T-helper 2 cell (primary cell): ENCODE results near the gene PARD3.

Source experiments
- DNase-seq, 5 experiments: peaks; one replicate each; pipeline versions ENCODE4 v3.0.0 to v3.0.0-alpha.2; 2012 to 2022

The PARD3 gene

GRCh38 chr10:34681933-34682332, 133.2 kb downstream of the PARD3 start:
- no peak for DNase-seq

GRCh38 chr10:34679177-34679576, 135.9 kb downstream of the PARD3 start:
- DNase-seq: no peak

DNA sequence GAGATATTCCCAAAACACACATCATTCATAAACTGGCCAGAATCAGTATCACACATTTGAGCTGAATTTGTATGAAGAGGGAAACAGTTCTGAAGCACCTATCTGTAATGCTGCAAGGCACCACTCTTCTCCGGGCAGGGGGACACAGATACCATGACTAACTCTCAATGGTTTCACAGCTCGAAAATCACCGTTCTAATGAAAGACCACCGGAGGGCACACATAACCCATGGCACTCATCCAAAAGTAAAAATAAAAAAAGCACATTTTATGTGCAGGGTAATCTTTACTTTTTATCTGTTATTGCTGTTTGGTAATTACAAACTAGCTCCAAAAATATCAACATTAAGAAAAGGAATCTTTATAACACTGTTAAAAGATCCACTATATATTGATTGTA, 137.5 kb downstream of the PARD3 start:
- DNase-seq: no peak

DNA sequence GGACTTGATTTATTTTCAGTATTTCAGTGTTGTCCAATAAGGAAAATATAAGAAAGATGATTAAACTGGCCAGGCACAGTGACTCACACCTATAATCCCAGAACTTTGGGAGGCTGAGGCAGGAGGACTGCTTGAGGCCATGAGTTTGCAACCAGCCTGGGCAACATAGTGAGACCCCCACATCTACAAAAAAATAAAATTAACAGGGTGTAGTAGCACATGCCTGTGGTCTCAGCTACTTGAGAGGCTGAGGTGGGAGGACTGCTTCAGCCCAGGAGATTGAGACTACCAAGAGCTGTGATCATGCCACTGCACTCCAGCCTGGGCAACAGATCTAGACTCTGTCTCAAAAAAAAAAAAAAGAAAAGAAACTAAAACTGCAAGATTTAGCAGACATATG, 138.0 kb downstream of the PARD3 start:
- DNase-seq: no peak

DNA sequence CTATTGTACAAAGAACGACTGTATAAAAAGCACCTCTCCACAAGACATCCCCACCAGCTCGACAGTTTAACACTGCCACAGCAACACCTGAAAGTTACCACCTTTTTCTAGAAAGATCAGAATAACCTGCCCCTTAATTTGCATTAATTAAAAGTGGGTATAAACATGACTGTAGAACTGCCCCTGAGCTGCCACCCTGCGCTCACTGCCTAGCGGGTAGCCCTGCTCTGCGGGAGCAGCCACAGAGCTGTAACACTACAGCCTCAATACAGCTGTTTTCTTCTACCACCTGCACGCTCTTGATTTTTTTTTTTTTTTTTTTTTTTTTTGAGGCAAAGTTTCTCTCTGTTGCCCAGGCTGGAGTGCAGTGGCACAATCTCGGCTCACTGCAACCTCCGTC, 140.9 kb downstream of the PARD3 start:
- DNase-seq: no peak

- DNase-seq: no peak
These were observed 145.0 kb downstream of the PARD3 start for GRCh38 chr10:34670081-34670480.

- DNase-seq: no peak
These were observed 146.0 kb downstream of the PARD3 start for GRCh38 chr10:34669079-34669478.

DNA sequence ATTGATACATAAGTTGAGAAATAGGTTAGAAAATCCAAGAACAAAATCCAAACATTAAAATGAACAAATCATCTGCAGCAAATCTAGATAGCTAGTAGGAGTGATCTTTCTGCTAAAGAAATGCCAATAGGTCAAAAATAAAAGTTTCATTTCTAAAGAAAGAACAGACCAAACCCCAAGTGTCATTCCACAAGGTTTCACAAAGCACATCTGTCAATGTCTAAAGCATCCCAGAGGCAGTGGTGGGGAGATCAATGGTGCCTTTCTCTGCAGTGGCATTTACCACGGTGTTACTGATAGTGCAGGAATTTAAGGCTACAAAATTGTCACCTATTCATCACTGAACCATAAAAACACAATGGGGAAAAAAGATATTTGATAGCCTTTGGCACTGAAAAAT, 147.9 kb downstream of the PARD3 start:
- no peak for DNase-seq

DNA sequence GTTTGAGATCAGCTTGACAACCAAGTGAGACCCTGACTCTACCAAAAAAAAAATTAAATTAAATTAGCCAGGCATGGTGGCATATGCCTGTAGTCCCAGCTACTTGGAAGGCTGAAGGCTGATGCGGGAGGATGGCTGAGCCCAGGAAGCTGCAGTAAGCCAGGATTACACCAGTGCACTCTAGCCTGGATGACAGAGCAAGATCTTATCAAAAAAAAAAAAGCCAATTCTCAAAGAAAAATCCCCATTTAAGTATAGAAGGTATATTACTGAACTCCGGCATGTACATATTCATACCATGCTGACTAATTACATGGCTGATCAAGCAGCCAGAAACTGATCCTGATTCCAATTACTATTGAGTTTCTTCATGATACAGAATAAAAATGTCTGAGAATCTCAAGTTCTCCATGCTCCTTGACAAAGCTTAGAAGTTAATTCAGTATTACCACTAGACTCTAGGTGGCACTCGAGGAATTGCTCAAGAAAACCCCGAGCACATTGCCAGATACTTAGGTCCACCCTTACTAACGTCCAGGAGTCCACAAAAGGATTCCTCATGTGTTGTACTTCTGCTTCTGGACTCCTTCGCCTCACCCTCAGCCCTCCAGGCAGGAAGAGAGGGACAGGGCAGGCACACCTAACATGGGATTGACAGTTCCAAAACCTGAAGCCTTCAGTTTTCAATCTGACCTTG, 148.9 kb downstream of the PARD3 start:
- DNase-seq: peak in 1 of 5 experiments; percentile 9

- DNase-seq: no peak
These were observed 150.4 kb downstream of the PARD3 start for GRCh38 chr10:34664706-34665105.

GRCh38 chr10:34661580-34661979, 153.5 kb downstream of the PARD3 start:
- DNase-seq: no peak

- no peak for DNase-seq
These were observed 156.2 kb downstream of the PARD3 start for GRCh38 chr10:34658934-34659333.

GRCh38 chr10:34656661-34657060, 158.4 kb downstream of the PARD3 start:
- no peak for DNase-seq

DNA sequence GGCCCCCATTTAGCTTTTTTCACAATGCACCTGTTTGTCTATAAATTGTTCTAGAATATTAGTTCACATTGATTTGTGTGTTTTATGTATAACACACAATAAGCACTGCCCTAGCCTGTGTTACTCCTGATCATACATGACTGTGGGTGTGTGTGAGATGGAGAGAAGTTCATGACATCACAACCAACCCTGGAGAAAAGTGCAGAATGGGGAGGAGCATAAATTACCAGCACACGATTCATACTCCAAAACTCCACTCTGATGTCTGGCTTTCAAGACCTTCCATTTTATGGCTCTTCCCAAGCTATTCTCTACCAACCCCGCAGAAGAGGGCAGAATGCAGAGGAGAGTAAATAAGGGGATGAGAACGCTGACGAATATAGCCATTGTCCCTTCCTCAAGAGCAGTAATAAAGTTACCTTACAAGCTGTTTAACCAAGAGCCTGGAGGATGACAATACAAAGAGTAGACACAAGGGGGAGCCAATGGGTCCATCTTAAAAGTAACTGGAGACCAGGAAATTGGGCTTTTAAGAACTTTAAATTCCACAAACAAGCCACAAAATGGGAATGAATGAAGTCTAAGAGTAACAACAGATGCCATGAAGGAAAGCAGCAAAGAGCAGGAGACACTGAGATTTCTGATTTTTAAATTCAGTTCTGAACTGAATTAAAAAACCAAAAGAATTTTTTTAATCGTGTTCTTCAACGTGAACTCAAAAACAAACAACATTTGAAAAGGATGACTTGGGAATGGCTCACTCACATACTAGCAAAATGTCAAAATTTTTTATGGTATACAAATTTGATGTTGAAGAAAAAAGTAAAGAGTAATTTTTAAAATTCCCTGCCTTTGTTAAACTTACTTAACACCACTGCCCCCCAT, 159.6 kb downstream of the PARD3 start:
- DNase-seq: peak in 1 of 5 experiments; percentile 23

GRCh38 chr10:34654211-34654610, 160.9 kb downstream of the PARD3 start:
- no peak for DNase-seq

- no peak for DNase-seq
These were observed 161.6 kb downstream of the PARD3 start for GRCh38 chr10:34653530-34653929.

DNA sequence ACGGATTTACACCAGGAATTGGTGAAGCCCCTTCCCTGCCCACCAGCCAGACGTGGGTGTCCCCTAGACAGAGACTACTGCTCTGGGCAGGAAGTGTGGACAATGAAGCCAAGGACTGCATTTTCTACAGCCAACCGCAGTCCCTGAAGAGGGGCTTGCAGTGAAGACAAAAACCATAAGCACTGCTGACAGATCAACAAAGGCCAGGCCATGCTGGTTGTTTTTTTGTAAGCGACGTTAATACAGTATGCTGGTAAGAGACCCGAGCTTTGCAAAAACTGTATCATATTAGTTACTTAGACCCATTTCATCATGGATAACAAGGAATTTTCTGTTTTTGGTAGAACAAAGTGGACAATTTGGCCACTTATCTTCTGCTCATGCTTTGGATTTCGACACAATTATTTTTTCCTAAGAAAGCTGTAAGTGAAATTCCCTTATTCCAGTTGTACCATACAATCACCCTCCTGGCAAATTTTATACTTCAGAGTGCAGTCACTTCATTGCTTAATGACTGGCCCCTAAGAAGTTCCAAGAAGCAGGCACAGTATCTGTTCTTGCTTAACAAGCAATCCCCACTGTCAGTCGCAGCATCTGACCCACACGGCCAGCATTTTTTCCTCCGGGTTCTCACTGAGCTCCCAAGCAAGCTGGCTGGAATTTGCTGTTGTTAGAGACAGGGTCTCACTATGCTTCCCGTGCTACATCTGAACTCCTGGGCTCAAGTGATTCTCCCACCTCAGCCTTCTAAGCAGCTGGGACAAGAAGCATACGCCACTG, 163.5 kb downstream of the PARD3 start:
- no peak for DNase-seq

DNA sequence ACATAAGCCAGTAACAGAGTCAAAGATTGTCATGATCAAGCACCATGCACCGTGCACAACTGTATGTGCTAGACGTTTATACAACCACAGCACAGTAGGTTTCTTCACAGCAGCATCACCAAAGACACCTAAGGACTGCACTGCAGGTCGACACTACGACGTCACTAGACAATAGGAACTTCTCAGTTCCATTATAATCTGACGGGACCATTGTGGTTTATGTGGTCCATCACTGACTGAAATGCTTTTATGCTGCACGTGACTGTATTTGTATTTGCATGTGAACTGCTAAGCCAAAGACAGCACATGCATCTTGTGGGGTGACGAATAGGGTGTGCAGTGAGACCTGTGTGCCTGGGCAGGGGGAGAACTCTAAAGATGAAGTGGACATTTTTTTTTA, 164.9 kb downstream of the PARD3 start:
- peak in 1 of 5 experiments; percentile 46 for DNase-seq

- DNase-seq: no peak
These were observed 165.7 kb downstream of the PARD3 start for GRCh38 chr10:34649385-34649784.

DNA sequence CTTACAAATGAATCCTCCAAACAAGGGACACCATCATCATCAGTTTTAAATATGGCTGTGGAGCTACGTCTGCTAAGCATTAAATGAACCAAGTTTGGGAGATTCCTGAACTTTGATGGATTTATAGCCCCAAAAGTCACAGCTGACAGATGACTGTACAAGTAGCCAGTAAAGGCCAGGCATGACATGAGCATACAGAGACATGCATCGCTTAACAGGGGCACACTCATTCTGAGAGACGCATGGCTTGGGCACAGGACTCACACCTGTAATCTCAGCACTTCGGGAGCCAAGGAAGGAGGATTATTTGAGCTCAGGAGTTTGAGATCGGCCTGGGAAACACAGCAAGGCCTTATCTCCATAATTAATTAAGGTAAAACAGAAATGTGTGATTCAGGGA, 166.2 kb downstream of the PARD3 start:
- DNase-seq: no peak

- no peak for DNase-seq
These were observed 166.9 kb downstream of the PARD3 start for GRCh38 chr10:34647875-34648865.

- no peak for DNase-seq
These were observed 167.9 kb downstream of the PARD3 start for GRCh38 chr10:34647160-34647559.
